CD4-positive, alpha-beta T cell (primary cell): ENCODE data around the gene NAV2. TPM values are rescaled to one million over a fixed set of nuclear protein-coding genes. Genes with fewer than 3 reads are reported as not detected.

ENCODE experiments used
- ATAC-seq: fragments of 200-7000 bp; cut with Tn5 transposase; one replicate; pipeline ENCODE4 v1.10.0; 2022; ENCODE audit warnings: mild to moderate bottlenecking; ENCODE audit not compliant: poor library complexity
- CTCF ChIA-PET: fragments of 350-600 bp; sonication (Branson Sonifier 250); formaldehyde crosslinking; loops from one replicate; lab custom pipeline; 2021; ENCODE audit warnings: antibody characterized with exemption, inconsistent platforms; lab: Charles Lee
- POLR2A ChIA-PET: fragments of 350-600 bp; sonication (Branson Sonifier 250); formaldehyde crosslinking; loops from one replicate; lab custom pipeline; 2021; ENCODE audit warnings: antibody characterized with exemption, inconsistent platforms; lab: Charles Lee
- DNase-seq, 14 experiments: peaks; one replicate each; pipeline ENCODE4 v3.0.0-alpha.2; 2013 to 2020; ENCODE audit warnings: mixed read lengths in 2 of 14
- H3K27ac ChIP-seq, 2 donors: one replicate each; pipeline versions ENCODE4 v1.5.1 to v1.7.0; 2013; ENCODE audit warnings: low read length in 2 of 2, low read depth in 1 of 2, mild to moderate bottlenecking in 1 of 2
- H3K27me3 ChIP-seq, 2 experiments: 1 replicate in 1 of 2; 2 replicates in 1 of 2; pipeline versions ENCODE4 v1.6.1 to v1.7.0; 2013; ENCODE audit warnings: low read length in 2 of 2, control low read depth in 1 of 2, mild to moderate bottlenecking in 1 of 2, moderate library complexity in 1 of 2; ENCODE audit not compliant: insufficient read depth in 2 of 2, control insufficient read depth in 1 of 2
- H3K36me3 ChIP-seq: one replicate; pipeline ENCODE4 v1.6.1; 2013; ENCODE audit warnings: low read length, control low read depth; ENCODE audit not compliant: insufficient read depth
- H3K4me1 ChIP-seq: one replicate; pipeline ENCODE4 v1.6.1; 2013; ENCODE audit warnings: low read length, control low read depth; ENCODE audit not compliant: insufficient read depth
- H3K4me3 ChIP-seq: one replicate; pipeline ENCODE4 v1.5.1; 2013; ENCODE audit warnings: mild to moderate bottlenecking, low read length, moderate library complexity
- H3K9me3 ChIP-seq, 2 experiments: 1 replicate in 1 of 2; 2 replicates in 1 of 2; pipeline versions ENCODE4 v1.6.1 to v1.7.0; 2013; ENCODE audit warnings: low read length in 2 of 2, mild to moderate bottlenecking in 2 of 2, control low read depth in 1 of 2, moderate library complexity in 1 of 2; ENCODE audit not compliant: control insufficient read depth in 1 of 2, insufficient read depth in 1 of 2
- H3K27ac Mint-ChIP-seq: one replicate; pipeline ENCODE4 v1.8.0; 2020; ENCODE audit warnings: mixed read lengths
- H3K27me3 Mint-ChIP-seq: one replicate; pipeline ENCODE4 v1.8.0; 2021; ENCODE audit warnings: mixed read lengths
- H3K36me3 Mint-ChIP-seq: one replicate; pipeline ENCODE4 v1.8.0; 2021; ENCODE audit warnings: low read depth, mixed read lengths
- H3K4me1 Mint-ChIP-seq: one replicate; pipeline ENCODE4 v1.8.0; 2021; ENCODE audit warnings: low read depth, mixed read lengths
- H3K4me3 Mint-ChIP-seq: one replicate; pipeline ENCODE4 v1.8.0; 2020; ENCODE audit warnings: mild to moderate bottlenecking, mixed read lengths
- H3K9me3 Mint-ChIP-seq: one replicate; pipeline ENCODE4 v1.8.0; 2020; ENCODE audit warnings: mixed read lengths
- intact Hi-C, 2 experiments: fragments of 100-400 bp; cut with DNase I in 1 of 2; cut with micrococcal nuclease in 1 of 2; formaldehyde crosslinking; loops; one replicate each; pipeline versions ENCODE4 v1.15.1 to v1.9.0; 2023 to 2025; cut with DNase I, micrococcal nuclease
- total RNA-seq, 174 experiments: library from RNA in 2 of 174; stranded (reverse) in 2 of 174; gene quantifications; one replicate each; pipeline ENCODE4 v1.2.3 and lab custom pipeline; 2021 to 2026
- TF ChIP-seq, protein P1 (sequence below): fragments of 200-600 bp; IDR thresholded peaks from one replicate; pipeline ENCODE4 v1.8.0; 2022; ENCODE audit warnings: antibody characterized with exemption, mild to moderate bottlenecking

The NAV2 gene
- total RNA-seq, 2 experiments from 2014 or later: 0.55 to 0.64 TPM

DNA sequence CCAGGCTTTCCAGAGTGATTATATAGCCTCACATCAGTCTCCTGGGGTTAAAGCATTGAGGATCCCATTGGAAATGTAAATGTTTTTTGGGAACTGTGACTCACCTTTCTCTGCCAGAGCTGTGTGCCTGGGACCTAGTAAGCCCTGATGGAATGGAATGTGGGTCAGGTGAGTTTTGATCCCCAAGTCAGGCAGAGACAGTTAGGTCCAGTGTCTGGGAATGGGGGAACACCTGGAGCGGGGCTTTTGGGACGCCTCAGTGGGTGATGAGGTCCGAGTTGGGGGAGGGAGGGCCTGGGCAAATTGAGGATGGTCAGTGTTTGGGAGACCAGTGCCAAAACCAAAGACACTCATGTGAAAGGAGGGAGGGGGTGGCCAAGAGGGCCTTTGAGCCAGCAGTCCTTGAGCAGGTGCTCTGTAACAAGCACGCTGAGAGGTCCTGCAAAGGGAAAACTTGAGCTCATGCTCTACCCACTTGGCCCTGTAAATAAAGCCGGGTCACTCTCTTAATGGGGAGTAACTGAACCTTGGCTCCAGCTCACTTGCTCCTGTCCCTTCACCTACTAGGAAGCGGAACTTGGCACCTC is 104.7 kb downstream of the NAV2 start:
- Histone ChIP-seq H3K27me3 (peaks cover 0 to under 1% of the 10 kb centered on the region in 2 experiments), H3K27ac (no peak overlapping the region), H3K4me3 (no peak overlapping the region), H3K4me1 (no peaks in the 10 kb centered on the region), H3K36me3 (no peaks in the 10 kb centered on the region), H3K9me3 (no peaks in the 10 kb centered on the region)
- TF ChIP-seq, protein P1, sequence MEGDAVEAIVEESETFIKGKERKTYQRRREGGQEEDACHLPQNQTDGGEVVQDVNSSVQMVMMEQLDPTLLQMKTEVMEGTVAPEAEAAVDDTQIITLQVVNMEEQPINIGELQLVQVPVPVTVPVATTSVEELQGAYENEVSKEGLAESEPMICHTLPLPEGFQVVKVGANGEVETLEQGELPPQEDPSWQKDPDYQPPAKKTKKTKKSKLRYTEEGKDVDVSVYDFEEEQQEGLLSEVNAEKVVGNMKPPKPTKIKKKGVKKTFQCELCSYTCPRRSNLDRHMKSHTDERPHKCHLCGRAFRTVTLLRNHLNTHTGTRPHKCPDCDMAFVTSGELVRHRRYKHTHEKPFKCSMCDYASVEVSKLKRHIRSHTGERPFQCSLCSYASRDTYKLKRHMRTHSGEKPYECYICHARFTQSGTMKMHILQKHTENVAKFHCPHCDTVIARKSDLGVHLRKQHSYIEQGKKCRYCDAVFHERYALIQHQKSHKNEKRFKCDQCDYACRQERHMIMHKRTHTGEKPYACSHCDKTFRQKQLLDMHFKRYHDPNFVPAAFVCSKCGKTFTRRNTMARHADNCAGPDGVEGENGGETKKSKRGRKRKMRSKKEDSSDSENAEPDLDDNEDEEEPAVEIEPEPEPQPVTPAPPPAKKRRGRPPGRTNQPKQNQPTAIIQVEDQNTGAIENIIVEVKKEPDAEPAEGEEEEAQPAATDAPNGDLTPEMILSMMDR: no peak
- H3K4me1 Mint-ChIP-seq: no peaks in the 10 kb centered on the region
- CTCF ChIA-PET: no interaction called here
- no peaks in the 10 kb centered on the region for H3K36me3 Mint-ChIP-seq
- H3K27ac Mint-ChIP-seq: no peak overlapping the region
- no peak for DNase-seq
- H3K27me3 Mint-ChIP-seq: peaks cover 35% of the 10 kb centered on the region
- H3K9me3 Mint-ChIP-seq: no peaks in the 10 kb centered on the region
- intact Hi-C loops: no loop called here
- no peak for ATAC-seq
- no peak overlapping the region for H3K4me3 Mint-ChIP-seq
- POLR2A ChIA-PET: no interaction called here

DNA sequence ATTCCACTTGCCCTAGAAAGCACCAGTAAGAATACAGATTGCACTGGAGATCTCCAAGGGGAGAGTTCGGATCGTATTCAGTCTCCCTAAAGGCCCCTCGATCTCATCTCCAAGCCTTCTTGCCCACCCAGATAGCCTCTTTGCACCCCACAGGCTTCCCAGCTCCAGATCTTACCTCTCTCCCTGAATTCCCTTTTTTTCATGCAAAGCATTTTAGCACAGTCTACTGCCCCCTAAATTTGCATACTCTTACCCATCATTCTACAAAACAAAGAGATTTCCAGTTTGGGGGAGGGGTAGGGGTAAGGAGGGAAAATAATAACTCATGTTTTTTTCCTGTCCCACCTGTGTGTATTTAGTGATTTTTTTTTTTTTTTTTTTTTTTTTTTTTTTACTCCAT is 105.2 kb downstream of the NAV2 start:
- TF ChIP-seq, protein P1: no peak
- intact Hi-C loops: no loop called here
- H3K4me1 ChIP-seq: no peaks in the 10 kb centered on the region
- ATAC-seq (no peak), DNase-seq (no peak)
- H3K9me3 Mint-ChIP-seq: no peaks in the 10 kb centered on the region
- ChIA-PET CTCF (no interaction called here), POLR2A (no interaction called here)
- H3K36me3 ChIP-seq: no peaks in the 10 kb centered on the region
- H3K27me3 ChIP-seq: peaks cover 0 to 3% of the 10 kb centered on the region in 2 experiments
- no peaks in the 10 kb centered on the region for H3K36me3 Mint-ChIP-seq
- H3K27me3 Mint-ChIP-seq: peaks cover 41% of the 10 kb centered on the region
- no peak overlapping the region for H3K27ac ChIP-seq
- H3K4me1 Mint-ChIP-seq: no peaks in the 10 kb centered on the region
- no peak overlapping the region for H3K27ac Mint-ChIP-seq
- no peaks in the 10 kb centered on the region for H3K9me3 ChIP-seq
- no peak overlapping the region for H3K4me3 Mint-ChIP-seq
- H3K4me3 ChIP-seq: no peak overlapping the region

DNA sequence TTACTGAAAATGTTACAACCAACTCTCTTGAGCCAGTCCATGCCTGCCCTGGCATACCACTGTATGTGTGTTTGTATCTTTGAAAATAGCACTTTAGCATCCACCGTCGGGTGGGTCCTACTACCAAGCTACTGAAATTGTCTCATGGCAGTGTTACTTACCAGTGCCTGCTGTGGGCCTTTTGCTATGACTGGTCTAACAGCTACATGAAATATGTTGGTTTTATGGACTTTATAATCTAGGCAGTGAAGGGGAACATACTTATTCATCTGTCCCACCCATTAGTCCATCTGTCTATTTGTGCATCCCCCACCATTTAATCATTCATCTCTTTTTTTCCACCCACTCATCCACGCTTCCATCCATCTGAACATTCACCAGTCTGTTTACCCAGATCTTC is 106.0 kb downstream of the NAV2 start:
- ChIA-PET CTCF (no interaction called here), POLR2A (no interaction called here)
- peaks cover 0 to 3% of the 10 kb centered on the region in 2 experiments for H3K27me3 ChIP-seq
- DNase-seq: no peak
- no peak overlapping the region for H3K4me3 ChIP-seq
- no peaks in the 10 kb centered on the region for H3K9me3 ChIP-seq
- TF ChIP-seq, protein P1: no peak
- Mint-ChIP-seq H3K9me3 (no peaks in the 10 kb centered on the region), H3K4me1 (no peaks in the 10 kb centered on the region), H3K36me3 (no peaks in the 10 kb centered on the region), H3K27me3 (peaks cover 42% of the 10 kb centered on the region), H3K27ac (no peak overlapping the region), H3K4me3 (no peak overlapping the region)
- H3K36me3 ChIP-seq: no peaks in the 10 kb centered on the region
- H3K4me1 ChIP-seq: no peaks in the 10 kb centered on the region
- H3K27ac ChIP-seq: no peak overlapping the region
- no peak for ATAC-seq
- intact Hi-C loops: no loop called here
